Measurements from ENCODE around the gene TDP1.
A peak's percentile ranks its signal among the peaks of the same experiment; 100 is the strongest.

TDP1 gene

GRCh38 chr14:90061685-90062126 lies 106.0 kb downstream of the TDP1 start, which contains the start of gene KCNK13:
Gene KCNK13, plus strand, starts transcription at chr14:90061994. Its CDS starts 212 bp downstream, at chr14:90062206.
- TF ChIP-seq CTCF (IDR thresholded peaks at IDR 0.05; ENCODE audit: low read depth, low read length, missing control alignments) = no peak
- peak within 1 kb of the TSS; percentile 53 for H3K4me3 ChIP-seq (ENCODE audit: low read depth, low read length)
- in situ Hi-C loops (cut with HindIII; ENCODE audit: low pct_ligation_motif_present, low sequenced_read_pairs) = no loop called here
- H3K27ac ChIP-seq = no peak within 1 kb of the TSS
- no peak for DNase-seq
- H3K36me3 ChIP-seq (replicated peaks) = no peaks in the 10 kb centered on the region
- H3K27me3 ChIP-seq (replicated peaks) = peaks cover 34% of the 10 kb centered on the region

GRCh38 chr14:90062127-90062794 lies 106.5 kb downstream of the TDP1 start:
- in situ Hi-C loops (cut with HindIII; ENCODE audit: low pct_ligation_motif_present, low sequenced_read_pairs) = no loop called here
- H3K4me3 ChIP-seq (ENCODE audit: low read depth, low read length) = peak overlapping the region; percentile 12
- no peak for TF ChIP-seq CTCF (IDR thresholded peaks at IDR 0.05; ENCODE audit: low read depth, low read length, missing control alignments)
- H3K27ac ChIP-seq = no peak overlapping the region
- H3K27me3 ChIP-seq (replicated peaks) = peaks cover 34% of the 10 kb centered on the region
- DNase-seq = no peak
- no peaks in the 10 kb centered on the region for H3K36me3 ChIP-seq (replicated peaks)

GRCh38 chr14:90062822-90063539 lies 107.3 kb downstream of the TDP1 start:
- Histone ChIP-seq H3K36me3 (replicated peaks) (no peaks in the 10 kb centered on the region), H3K27ac (no peak overlapping the region), H3K4me3 (ENCODE audit: low read depth, low read length) (no peak overlapping the region), H3K27me3 (replicated peaks) (peaks cover 36% of the 10 kb centered on the region)
- DNase-seq = no peak
- no peak for TF ChIP-seq CTCF (IDR thresholded peaks at IDR 0.05; ENCODE audit: low read depth, low read length, missing control alignments)
- in situ Hi-C loops (cut with HindIII; ENCODE audit: low pct_ligation_motif_present, low sequenced_read_pairs) = no loop called here

- no peak for DNase-seq
- H3K36me3 ChIP-seq (replicated peaks) = no peaks in the 10 kb centered on the region
- H3K27me3 ChIP-seq (replicated peaks) = peaks cover 9% of the 10 kb centered on the region
- TF ChIP-seq CTCF (IDR thresholded peaks at IDR 0.05; ENCODE audit: low read depth, low read length, missing control alignments) = no peak
- no peak overlapping the region for H3K27ac ChIP-seq
- in situ Hi-C loops (cut with HindIII; ENCODE audit: low pct_ligation_motif_present, low sequenced_read_pairs) = no loop called here
- no peak overlapping the region for H3K4me3 ChIP-seq (ENCODE audit: low read depth, low read length)
Measured at GRCh38 chr14:90072350-90072749, 116.6 kb downstream of the TDP1 start.

- in situ Hi-C loops (cut with HindIII; ENCODE audit: low pct_ligation_motif_present, low sequenced_read_pairs) = no loop called here
- TF ChIP-seq CTCF (IDR thresholded peaks at IDR 0.05; ENCODE audit: low read depth, low read length, missing control alignments) = no peak
- DNase-seq = no peak
- no peaks in the 10 kb centered on the region for H3K36me3 ChIP-seq (replicated peaks)
- H3K27ac ChIP-seq = no peak overlapping the region
- H3K4me3 ChIP-seq (ENCODE audit: low read depth, low read length) = no peak overlapping the region
- no peaks in the 10 kb centered on the region for H3K27me3 ChIP-seq (replicated peaks)
Measured at GRCh38 chr14:90079576-90079975, 123.8 kb downstream of the TDP1 start.
